Sigmoid colon (tissue), 7 donors: ENCODE data around the gene C1QTNF1. TPM values are rescaled to one million over a fixed set of nuclear protein-coding genes. Genes with fewer than 3 reads are reported as not detected.
"Not testable (repeated sequence)": the region's sequence is repeated elsewhere in the genome, so short reads cannot be mapped to it uniquely, and the experiment has no call there.

Experiments
- DNase-seq: peaks from one replicate; pipeline ENCODE4 v3.0.0-alpha.2; 2019
- H3K27ac ChIP-seq, 4 donors: fragments of 200-600 bp; sonication (generic); one replicate each; pipeline ENCODE4 v1.5.1; 2016 to 2019; ENCODE audit warnings: mild to moderate bottlenecking in 1 of 4
- H3K27me3 ChIP-seq, 3 donors: fragments of 200-600 bp; sonication (generic); one replicate each; pipeline ENCODE4 v1.5.1; 2019; ENCODE audit warnings: mild to moderate bottlenecking in 1 of 3
- H3K36me3 ChIP-seq, 4 donors: fragments of 200-600 bp; sonication (generic); one replicate each; pipeline ENCODE4 v1.5.1; 2016 to 2019
- H3K4me1 ChIP-seq, 4 donors: fragments of 200-600 bp; sonication (generic); one replicate each; pipeline ENCODE4 v1.5.1; 2017 to 2019
- H3K4me3 ChIP-seq, 4 donors: fragments of 200-600 bp; sonication (generic); one replicate each; pipeline ENCODE4 v1.5.1; 2017 to 2019; ENCODE audit warnings: mild to moderate bottlenecking in 2 of 4, moderate library complexity in 1 of 4
- H3K9me3 ChIP-seq, 4 donors: fragments of 200-600 bp in 3 of 4; sonication (generic) in 3 of 4; one replicate each; pipeline versions ENCODE4 v1.5.1 to v1.6.1; 2013 to 2019
- CTCF ChIP-seq, 4 experiments: fragments of 450-650 bp in 3 of 4; fragments of 200-600 bp in 1 of 4; IDR thresholded peaks; one replicate each; pipeline ENCODE4 v1.5.1; 2016 to 2019; ENCODE audit warnings: antibody characterized with exemption in 4 of 4, mild to moderate bottlenecking in 3 of 4, moderate library complexity in 2 of 4
- EP300 ChIP-seq, 4 donors: sonication (generic); formaldehyde crosslinking; IDR thresholded peaks; one replicate each; pipeline ENCODE4 v1.6.1; 2017; ENCODE audit warnings: antibody characterized with exemption in 4 of 4
- POLR2A ChIP-seq, 2 donors: fragments of 450-650 bp; IDR thresholded peaks; one replicate each; pipeline ENCODE4 v1.6.1; 2016; ENCODE audit warnings: antibody characterized with exemption in 2 of 2, mild to moderate bottlenecking in 2 of 2, moderate library complexity in 2 of 2
- POLR2AphosphoS5 ChIP-seq, 4 donors: sonication (generic); formaldehyde crosslinking; IDR thresholded peaks; one replicate each; pipeline ENCODE4 v1.6.1; 2017; ENCODE audit warnings: antibody characterized with exemption in 4 of 4
- WGBS, 2 donors: extraction: QIAGEN DNeasy Blood & Tissue Kit; methylation state at CpG; one replicate each; pipeline ENCODE4 v1.1.7; 2013; 5-methylcytosine and 5-hydroxymethylcytosine counted together
- intact Hi-C: fragments of 100-400 bp; cut with DNase I; formaldehyde crosslinking; loops from one replicate; pipeline ENCODE4 v1.15.1; 2023
- polyA plus RNA-seq, 3 donors: library from polyadenylated mRNA; stranded (reverse); fragments of 200-250 nt; gene quantifications; one replicate each; pipeline ENCODE4 v1.2.3, GENCODE V29; 2013
- total RNA-seq, 4 donors: library from RNA; depleted of rRNA; stranded (reverse); fragments of >200 nt; gene quantifications; one replicate each; pipeline ENCODE4 v1.1.0, GENCODE V29; 2016
- donor health status: healthy with polysubstance abuse.
- donor health status: Bipolar disorder and iron deficiency.
- donor health status: healthy.

The C1QTNF1 gene
- total and polyA plus RNA-seq, 7 donors = 1.4 to 34.6 (median 23.9) TPM

GRCh38 chr17:79027925-79028491 is 4.0 kb downstream of the C1QTNF1 start:
- Histone ChIP-seq H3K4me3 (no peak overlapping the region), H3K4me1 (peaks cover 0 to 53% (median 51%) of the 10 kb centered on the region in 4 donors), H3K27me3 (no peaks in the 10 kb centered on the region), H3K9me3 (no peaks in the 10 kb centered on the region), H3K27ac (peak overlapping the region; percentile 60 to 81 (median 76)), H3K36me3 (no peaks in the 10 kb centered on the region)
- intact Hi-C loops = no loop called here
- peak; percentile 71 for DNase-seq
- no peak for TF ChIP-seq CTCF (IDR thresholded peaks at IDR 0.05)
- no peak for TF ChIP-seq EP300 (IDR thresholded peaks at IDR 0.05)
- TF ChIP-seq POLR2AphosphoS5 (IDR thresholded peaks at IDR 0.05) = no peak
- TF ChIP-seq POLR2A (IDR thresholded peaks at IDR 0.05) = no peak
- WGBS, 2 donors = 17 to 43% methylated on average over 16 of the region's 16 CpGs

- Histone ChIP-seq H3K9me3 (no peaks in the 10 kb centered on the region), H3K27me3 (no peaks in the 10 kb centered on the region), H3K4me1 (peaks cover 0 to 56% (median 51%) of the 10 kb centered on the region in 4 donors), H3K27ac (peak overlapping the region; percentile 60 to 81 (median 76)), H3K36me3 (no peaks in the 10 kb centered on the region), H3K4me3 (no peak overlapping the region)
- intact Hi-C loops = no loop called here
- WGBS, 2 donors = 77 to 79% methylated on average over 17 of the region's 17 CpGs
- TF ChIP-seq POLR2A (IDR thresholded peaks at IDR 0.05) (no peak), EP300 (IDR thresholded peaks at IDR 0.05) (no peak), CTCF (IDR thresholded peaks at IDR 0.05) (no peak), POLR2AphosphoS5 (IDR thresholded peaks at IDR 0.05) (no peak)
- DNase-seq = peak; percentile 59
Measured at GRCh38 chr17:79028496-79029326, 4.7 kb downstream of the C1QTNF1 start.

GRCh38 chr17:79029327-79030009 is 5.5 kb downstream of the C1QTNF1 start:
- Histone ChIP-seq H3K27ac (peak overlapping the region in 1 of 4 donors; percentile 8), H3K4me1 (peaks cover 0 to 57% (median 46%) of the 10 kb centered on the region in 4 donors)

GRCh38 chr17:79030636-79031035 is 6.7 kb downstream of the C1QTNF1 start:
- DNase-seq, H3K4me3 ChIP-seq, H3K36me3 ChIP-seq, H3K27ac ChIP-seq, intact Hi-C loops, H3K27me3 ChIP-seq, H3K9me3 ChIP-seq: not testable (repeated sequence)
- 94 to 95% methylated on average over 12 of the region's 12 CpGs for WGBS, 2 donors
- H3K4me1 ChIP-seq = peaks cover 0 to 50% (median 36%) of the 10 kb centered on the region in 4 donors

More at GRCh38 chr17:79029327-79030009, 5.5 kb downstream of the C1QTNF1 start:
- TF ChIP-seq EP300 (IDR thresholded peaks at IDR 0.05) = no peak
- no peak for TF ChIP-seq CTCF (IDR thresholded peaks at IDR 0.05)
- DNase-seq = peak; percentile 50
- intact Hi-C loops = no loop called here
- WGBS, 2 donors = 92 to 94% methylated on average over 16 of the region's 16 CpGs
- H3K9me3 ChIP-seq = no peaks in the 10 kb centered on the region
- no peaks in the 10 kb centered on the region for H3K27me3 ChIP-seq
- H3K4me3 ChIP-seq = no peak overlapping the region
- H3K36me3 ChIP-seq = no peaks in the 10 kb centered on the region
